GM12892 (cell line): ENCODE data around the gene DSCAML1.

Experiments used
- POLR2A ChIP-seq: IDR thresholded peaks from 2 replicates; pipeline ENCODE4 v1.6.1; 2011; ENCODE audit warnings: low read depth, low read length, control low read depth
- POLR2AphosphoS5 ChIP-seq: IDR thresholded peaks from 2 replicates; pipeline ENCODE4 v1.6.1; 2011; ENCODE audit warnings: low read depth, low read length, control low read depth
- TAF1 ChIP-seq: IDR thresholded peaks from 2 replicates; pipeline ENCODE4 v1.6.1; 2011; ENCODE audit warnings: low read depth, mild to moderate bottlenecking, control low read depth, low read length, borderline replicate concordance

DNA sequence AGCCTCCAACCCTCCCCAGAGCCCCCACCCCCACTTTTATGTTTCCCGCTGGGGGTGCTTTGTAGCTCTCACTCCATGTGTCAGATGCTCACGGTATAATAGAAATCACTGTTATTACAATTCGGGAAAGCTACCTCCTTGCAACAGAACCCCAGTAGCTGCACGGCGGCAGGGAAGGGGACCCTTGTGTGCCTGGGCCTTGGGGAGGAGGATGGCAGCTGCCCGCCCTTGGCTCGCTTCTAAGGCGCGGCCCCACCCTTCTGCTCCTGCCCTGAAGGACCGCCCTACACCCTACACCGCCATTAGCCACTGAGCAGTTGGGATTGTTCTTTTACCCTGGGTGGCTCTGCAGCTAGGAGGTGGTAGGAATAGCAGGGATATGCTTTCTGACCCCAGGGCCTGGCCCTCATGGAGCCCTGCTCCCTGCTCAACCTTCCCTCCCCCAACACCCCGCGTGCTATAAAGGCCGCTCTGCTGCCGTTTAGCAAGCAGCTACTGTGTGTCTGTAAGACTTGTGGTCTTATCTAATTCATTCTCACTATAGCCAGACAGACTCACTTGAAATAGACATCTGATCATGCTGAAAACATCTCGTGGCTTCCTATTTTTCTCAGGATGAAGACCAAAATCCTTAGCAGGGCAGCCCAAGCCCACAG is 249.7 kb downstream of the DSCAML1 start:
- TF ChIP-seq POLR2A (no peak), POLR2AphosphoS5 (no peak), TAF1 (no peak)
